HepG2 (cell line): ENCODE results near the gene ATG9A. TPM values are rescaled to one million over a fixed set of nuclear protein-coding genes. Genes with fewer than 3 reads are reported as not detected.

ENCODE experiments used
- ATAC-seq: fragments of 200-7000 bp; cut with Tn5 transposase; 3 replicates; pipeline ENCODE4 v1.9.1; 2020; ENCODE audit warnings: mild to moderate bottlenecking, moderate library complexity
- BruUV-seq: library from RNA; stranded (reverse); fragments of 400-500 nt; replicated peaks from 2 replicates; lab custom pipeline; 2021; lab: Mats Ljungman, UMichigan
- CTCF ChIA-PET: fragments of 300-600 bp; formaldehyde crosslinking; extraction: SDS; loops from one replicate; lab custom pipeline; 2021; ENCODE audit warnings: low total read pairs, inconsistent platforms, low intra/inter-chr PET ratio; lab: Yijun Ruan, JAX
- POLR2A ChIA-PET: fragments of 350-600 bp; sonication (Branson Sonifier 250); formaldehyde crosslinking; loops from one replicate; lab custom pipeline; 2020; ENCODE audit warnings: antibody characterized with exemption, inconsistent platforms; lab: Yijun Ruan, JAX
- DNase-seq: peaks from one replicate; pipeline ENCODE4 v3.0.0-alpha.2; 2015; ENCODE audit warnings: low spot score
- FAIRE-seq: peaks from 3 replicates; lab custom pipeline; 2011; peaks lifted over from hg19 to GRCh38; lab: Jason Lieb, UNC
- H2AFZ ChIP-seq: one replicate; pipeline ENCODE4 v1.6.1; 2011; ENCODE audit warnings: low read length, inconsistent platforms
- H3K27ac ChIP-seq: fragments of 300-600 bp; 3 replicates; pipeline ENCODE4 v1.8.0; 2011; ENCODE audit warnings: mixed run types, mild to moderate bottlenecking, mixed read lengths, low read length, inconsistent platforms; ENCODE audit not compliant: insufficient read depth; ENCODE audit errors: extremely low read length
- H3K27me3 ChIP-seq, 2 experiments: fragments of 200-600 bp in 1 of 2; 2 replicates in 1 of 2; 3 replicates in 1 of 2; pipeline versions ENCODE4 v1.6.0 to v1.8.0; 2011; ENCODE audit warnings: low read length in 2 of 2, mild to moderate bottlenecking in 2 of 2, moderate library complexity in 2 of 2, inconsistent platforms in 1 of 2; ENCODE audit not compliant: insufficient read depth in 2 of 2, control insufficient read depth in 1 of 2
- H3K36me3 ChIP-seq, 2 experiments: fragments of 200-600 bp in 1 of 2; replicated peaks in 1 of 2; 2 replicates in 1 of 2; 3 replicates in 1 of 2; pipeline versions ENCODE4 v1.5.1 to v1.8.0; 2011; ENCODE audit warnings: low read length in 2 of 2, inconsistent platforms in 1 of 2; ENCODE audit not compliant: insufficient read depth in 2 of 2, control insufficient read depth in 1 of 2
- H3K4me1 ChIP-seq: 2 replicates; pipeline ENCODE4 v1.5.1; 2012; ENCODE audit warnings: low read length, inconsistent platforms; ENCODE audit not compliant: insufficient read depth
- H3K4me2 ChIP-seq: 2 replicates; pipeline ENCODE4 v1.6.0; 2011; ENCODE audit warnings: low read depth, low read length, inconsistent platforms
- H3K4me3 ChIP-seq, 3 experiments: fragments of 200-600 bp in 1 of 3; sonication (generic), shearing (Covaris generic) in 1 of 3; replicated peaks in 1 of 3; 2 replicates each; pipeline ENCODE4 v1.5.1; 2011 to 2016; ENCODE audit warnings: low read length in 3 of 3, inconsistent platforms in 2 of 3, low read depth in 2 of 3, mild to moderate bottlenecking in 2 of 3, control low read depth in 1 of 3, mixed read lengths in 1 of 3; ENCODE audit not compliant: insufficient read depth in 1 of 3
- H3K79me2 ChIP-seq: one replicate; pipeline ENCODE4 v1.6.1; 2011; ENCODE audit warnings: low read length, inconsistent platforms; ENCODE audit not compliant: insufficient read depth
- H3K9ac ChIP-seq: 2 replicates; pipeline ENCODE4 v1.6.0; 2011; ENCODE audit warnings: mild to moderate bottlenecking, low read depth, low read length, inconsistent platforms; ENCODE audit not compliant: insufficient read depth
- H3K9me3 ChIP-seq: 2 replicates; pipeline ENCODE4 v1.5.1; 2012; ENCODE audit warnings: mild to moderate bottlenecking, low read length
- H4K20me1 ChIP-seq: 2 replicates; pipeline ENCODE4 v1.6.0; 2011; ENCODE audit warnings: inconsistent platforms, mild to moderate bottlenecking, low read length, moderate library complexity; ENCODE audit not compliant: insufficient read depth
- AKAP8 ChIP-seq: sonication (generic); formaldehyde crosslinking; IDR thresholded peaks from 2 replicates; pipeline ENCODE4 v1.5.1; 2020; ENCODE audit warnings: mild to moderate bottlenecking, missing genetic modification reagents
- ETV6 ChIP-seq: sonication (generic); formaldehyde crosslinking; conservative IDR thresholded peaks from 2 replicates; pipeline ENCODE4 v1.4.0; 2020; ENCODE audit warnings: missing genetic modification reagents
- JUND ChIP-seq: sonication (generic); formaldehyde crosslinking; IDR thresholded peaks from 2 replicates; pipeline ENCODE4 v1.8.0; 2022; ENCODE audit warnings: mild to moderate bottlenecking, missing genetic modification reagents
- MYC ChIP-seq: sonication (generic); formaldehyde crosslinking; IDR thresholded peaks from 2 replicates; pipeline ENCODE4 v1.9.0; 2021; ENCODE audit warnings: missing genetic modification reagents, borderline replicate concordance
- NFKBIZ ChIP-seq: IDR thresholded peaks from 2 replicates; pipeline ENCODE4 v1.6.1; 2018; ENCODE audit warnings: missing genetic modification reagents, missing compliant biosample characterization
- PHF20 ChIP-seq: sonication (generic); formaldehyde crosslinking; IDR thresholded peaks from 2 replicates; pipeline ENCODE4 v1.5.0; 2020; ENCODE audit warnings: mild to moderate bottlenecking, missing genetic modification reagents
- POLR2AphosphoS2 ChIP-seq: IDR thresholded peaks from 2 replicates; pipeline ENCODE4 v1.6.1; 2011; ENCODE audit warnings: low read depth, low read length, improper control_type of control experiment
- RAD21 ChIP-seq: fragments of 450-650 bp; formaldehyde crosslinking; IDR thresholded peaks from 2 replicates; pipeline ENCODE4 v1.5.0; 2020; ENCODE audit warnings: mild to moderate bottlenecking
- RFXANK ChIP-seq: IDR thresholded peaks from 2 replicates; pipeline ENCODE4 v1.6.1; 2016
- ZFP1 ChIP-seq: IDR thresholded peaks from 2 replicates; pipeline ENCODE4 v1.6.1; 2016
- ZKSCAN1 ChIP-seq: fragments of 150-350 bp; IDR thresholded peaks from 2 replicates; pipeline ENCODE4 v1.6.1; 2014; ENCODE audit warnings: low read length
- ZNF234 ChIP-seq: sonication (generic); formaldehyde crosslinking; conservative IDR thresholded peaks from 2 replicates; pipeline ENCODE4 v1.5.1; 2020; ENCODE audit warnings: mild to moderate bottlenecking, missing genetic modification reagents
- ZNF598 ChIP-seq: sonication (generic); formaldehyde crosslinking; IDR thresholded peaks from 2 replicates; pipeline ENCODE4 v1.5.1; 2020; ENCODE audit warnings: mild to moderate bottlenecking, missing genetic modification reagents, borderline replicate concordance
- ZNF773 ChIP-seq: sonication (generic); formaldehyde crosslinking; IDR thresholded peaks from 2 replicates; pipeline ENCODE4 v1.4.0; 2020; ENCODE audit warnings: missing genetic modification reagents, borderline replicate concordance
- ZSCAN25 ChIP-seq: sonication (generic); formaldehyde crosslinking; IDR thresholded peaks from 2 replicates; pipeline ENCODE4 v1.8.0; 2022; ENCODE audit warnings: mild to moderate bottlenecking, missing genetic modification reagents
- WGBS: methylation state at CpG from one replicate; pipeline ENCODE4 v1.1.6; 2017; ENCODE audit warnings: low lambda C conversion rate; 5-methylcytosine and 5-hydroxymethylcytosine counted together
- in situ Hi-C: cut with HindIII; loops from 2 replicates; pipeline ENCODE4 v1.10.0; 2017; ENCODE audit warnings: low pct_unique_long_range_greater_than_20kb; ENCODE audit not compliant: extremely low pct_ligation_motif_present
- intact Hi-C: fragments of 100-400 bp; cut with micrococcal nuclease; formaldehyde crosslinking; loops from one replicate; pipeline ENCODE4 v1.10.0; 2022; ENCODE audit not compliant: unreplicated experiment
- polyA plus RNA-seq, 8 experiments: library from polyadenylated mRNA; depleted of rRNA in 3 of 8; stranded (reverse) in 7 of 8; unstranded in 1 of 8; fragments of >200 nt; fragmentation: Illumina TruSeq in 4 of 8; extraction: Trizol in 4 of 8; gene quantifications; 2 replicates each; pipeline versions ENCODE4 v1.2.1 to v1.2.3, GENCODE V29; 2011 to 2016; ENCODE audit warnings: low read depth in 4 of 8, missing spikeins in 1 of 8, mixed read lengths in 1 of 8; ENCODE audit not compliant: insufficient read depth in 1 of 8
- total RNA-seq, 5 experiments: library from RNA; depleted of rRNA; stranded (reverse); fragments of >200 nt; fragmentation: Illumina TruSeq; extraction: Trizol; gene quantifications; 2 replicates each; pipeline ENCODE4 v1.2.3, GENCODE V29; 2016; ENCODE audit warnings: low read depth in 1 of 5
- TF ChIP-seq, protein P1 (sequence below): sonication (generic); formaldehyde crosslinking; IDR thresholded peaks from 2 replicates; pipeline ENCODE4 v1.9.0; 2021; ENCODE audit warnings: missing genetic modification reagents, mild to moderate bottlenecking, borderline replicate concordance
- TF ChIP-seq, protein P2 (sequence below): sonication (generic); formaldehyde crosslinking; IDR thresholded peaks from 2 replicates; pipeline ENCODE4 v1.8.0; 2022; ENCODE audit warnings: mild to moderate bottlenecking, missing genetic modification reagents
- TF ChIP-seq, protein P3 (sequence below): fragments of 450-650 bp; IDR thresholded peaks from 2 replicates; pipeline ENCODE4 v1.6.1; 2016
- TF ChIP-seq, protein P4 (sequence below): sonication (generic); formaldehyde crosslinking; IDR thresholded peaks from 2 replicates; pipeline ENCODE4 v1.9.0; 2022; ENCODE audit warnings: missing genetic modification reagents, mild to moderate bottlenecking, borderline replicate concordance

ATG9A gene
- total and polyA plus RNA-seq, 2 of the 13 experiments (the other 11 are each of a cell fraction or from before 2014, with no cell fraction given) = 35.0 to 131 TPM

DNA sequence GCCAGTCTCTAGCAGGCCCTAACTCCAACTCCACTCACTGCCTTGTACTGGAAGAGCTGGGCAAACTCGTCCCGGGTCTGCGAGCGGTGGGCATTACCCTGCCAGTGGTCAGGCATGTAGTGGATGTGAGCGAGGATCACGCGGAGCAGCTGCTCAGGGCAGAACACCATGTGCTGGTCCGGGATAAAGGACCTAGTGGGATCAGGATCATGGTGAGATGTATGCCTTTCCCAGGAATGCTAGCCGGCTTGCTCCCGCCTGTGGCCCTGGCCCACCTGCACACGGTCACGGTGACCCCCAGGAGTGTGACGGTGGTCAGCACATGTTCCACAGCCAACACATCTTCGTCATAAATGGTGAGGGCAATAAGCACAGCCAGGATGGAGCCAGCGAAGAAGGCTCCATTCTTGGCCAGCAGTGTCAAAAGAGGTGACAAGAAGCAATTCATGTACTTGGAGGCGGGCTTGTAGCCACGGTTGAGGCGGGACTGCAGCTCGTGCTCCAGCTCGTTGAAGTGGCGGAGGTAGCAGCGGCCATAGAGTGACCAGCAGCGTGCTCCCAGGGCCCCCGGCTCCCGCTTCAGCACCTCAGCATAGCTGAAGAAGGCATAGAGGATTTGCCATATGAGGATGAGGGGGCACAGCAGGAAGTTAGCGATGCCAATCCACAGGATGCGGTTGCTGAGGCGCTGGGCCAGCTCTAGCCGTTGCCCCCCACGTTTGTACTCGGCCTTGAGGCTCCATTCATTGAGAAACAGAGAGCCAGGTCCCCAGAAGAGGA, 5.4 kb downstream of the ATG9A start:
- intact Hi-C loops = no loop called here
- BruUV-seq = no TSS peak
- TF ChIP-seq ZNF234 (CRISPR knock-in tag) (no peak), PHF20 (CRISPR knock-in tag) (no peak), ZKSCAN1 (no peak), RAD21 (CRISPR knock-in tag) (no peak), POLR2AphosphoS2 (no peak), ZSCAN25 (no peak), JUND (no peak), ZNF598 (CRISPR knock-in tag) (no peak), RFXANK (CRISPR knock-in tag) (no peak), AKAP8 (no peak), ETV6 (CRISPR knock-in tag) (no peak), NFKBIZ (CRISPR knock-in tag) (no peak), MYC (CRISPR knock-in tag) (0 out of 2 replicates have a peak, but pooled peaks have one; percentile 2), ZFP1 (CRISPR knock-in tag) (no peak), ZNF773 (no peak)
- TF ChIP-seq, protein P1, sequence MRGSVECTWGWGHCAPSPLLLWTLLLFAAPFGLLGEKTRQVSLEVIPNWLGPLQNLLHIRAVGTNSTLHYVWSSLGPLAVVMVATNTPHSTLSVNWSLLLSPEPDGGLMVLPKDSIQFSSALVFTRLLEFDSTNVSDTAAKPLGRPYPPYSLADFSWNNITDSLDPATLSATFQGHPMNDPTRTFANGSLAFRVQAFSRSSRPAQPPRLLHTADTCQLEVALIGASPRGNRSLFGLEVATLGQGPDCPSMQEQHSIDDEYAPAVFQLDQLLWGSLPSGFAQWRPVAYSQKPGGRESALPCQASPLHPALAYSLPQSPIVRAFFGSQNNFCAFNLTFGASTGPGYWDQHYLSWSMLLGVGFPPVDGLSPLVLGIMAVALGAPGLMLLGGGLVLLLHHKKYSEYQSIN = no peak
- TF ChIP-seq, protein P2, sequence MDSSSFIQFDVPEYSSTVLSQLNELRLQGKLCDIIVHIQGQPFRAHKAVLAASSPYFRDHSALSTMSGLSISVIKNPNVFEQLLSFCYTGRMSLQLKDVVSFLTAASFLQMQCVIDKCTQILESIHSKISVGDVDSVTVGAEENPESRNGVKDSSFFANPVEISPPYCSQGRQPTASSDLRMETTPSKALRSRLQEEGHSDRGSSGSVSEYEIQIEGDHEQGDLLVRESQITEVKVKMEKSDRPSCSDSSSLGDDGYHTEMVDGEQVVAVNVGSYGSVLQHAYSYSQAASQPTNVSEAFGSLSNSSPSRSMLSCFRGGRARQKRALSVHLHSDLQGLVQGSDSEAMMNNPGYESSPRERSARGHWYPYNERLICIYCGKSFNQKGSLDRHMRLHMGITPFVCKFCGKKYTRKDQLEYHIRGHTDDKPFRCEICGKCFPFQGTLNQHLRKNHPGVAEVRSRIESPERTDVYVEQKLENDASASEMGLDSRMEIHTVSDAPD (CRISPR knock-in tag) = no peak
- TF ChIP-seq, protein P3, sequence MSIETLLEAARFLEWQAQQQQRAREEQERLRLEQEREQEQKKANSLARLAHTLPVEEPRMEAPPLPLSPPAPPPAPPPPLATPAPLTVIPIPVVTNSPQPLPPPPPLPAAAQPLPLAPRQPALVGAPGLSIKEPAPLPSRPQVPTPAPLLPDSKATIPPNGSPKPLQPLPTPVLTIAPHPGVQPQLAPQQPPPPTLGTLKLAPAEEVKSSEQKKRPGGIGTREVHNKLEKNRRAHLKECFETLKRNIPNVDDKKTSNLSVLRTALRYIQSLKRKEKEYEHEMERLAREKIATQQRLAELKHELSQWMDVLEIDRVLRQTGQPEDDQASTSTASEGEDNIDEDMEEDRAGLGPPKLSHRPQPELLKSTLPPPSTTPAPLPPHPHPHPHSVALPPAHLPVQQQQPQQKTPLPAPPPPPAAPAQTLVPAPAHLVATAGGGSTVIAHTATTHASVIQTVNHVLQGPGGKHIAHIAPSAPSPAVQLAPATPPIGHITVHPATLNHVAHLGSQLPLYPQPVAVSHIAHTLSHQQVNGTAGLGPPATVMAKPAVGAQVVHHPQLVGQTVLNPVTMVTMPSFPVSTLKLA = peak; percentile 46
- TF ChIP-seq, protein P4, sequence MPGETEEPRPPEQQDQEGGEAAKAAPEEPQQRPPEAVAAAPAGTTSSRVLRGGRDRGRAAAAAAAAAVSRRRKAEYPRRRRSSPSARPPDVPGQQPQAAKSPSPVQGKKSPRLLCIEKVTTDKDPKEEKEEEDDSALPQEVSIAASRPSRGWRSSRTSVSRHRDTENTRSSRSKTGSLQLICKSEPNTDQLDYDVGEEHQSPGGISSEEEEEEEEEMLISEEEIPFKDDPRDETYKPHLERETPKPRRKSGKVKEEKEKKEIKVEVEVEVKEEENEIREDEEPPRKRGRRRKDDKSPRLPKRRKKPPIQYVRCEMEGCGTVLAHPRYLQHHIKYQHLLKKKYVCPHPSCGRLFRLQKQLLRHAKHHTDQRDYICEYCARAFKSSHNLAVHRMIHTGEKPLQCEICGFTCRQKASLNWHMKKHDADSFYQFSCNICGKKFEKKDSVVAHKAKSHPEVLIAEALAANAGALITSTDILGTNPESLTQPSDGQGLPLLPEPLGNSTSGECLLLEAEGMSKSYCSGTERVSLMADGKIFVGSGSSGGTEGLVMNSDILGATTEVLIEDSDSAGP (CRISPR knock-in tag) = peak; percentile 35; the same call in 1 of the 2 replicates

More for the DNA sequence above, 5.4 kb downstream of the ATG9A start:
- CTCF ChIA-PET = no interaction called here
- no peak for ATAC-seq
- Histone ChIP-seq H3K27ac (no peak overlapping the region), H3K4me1 (peaks cover 21% of the 10 kb centered on the region), H3K79me2 (peaks cover 25% of the 10 kb centered on the region), H4K20me1 (no peaks in the 10 kb centered on the region), H3K9ac (no peak overlapping the region), H2AFZ (no peak overlapping the region), H3K4me2 (no peak overlapping the region), H3K4me3 (no peak overlapping the region), H3K27me3 (no peaks in the 10 kb centered on the region; a peak in 1 of 5 replicates), H3K9me3 (no peaks in the 10 kb centered on the region), H3K36me3 (peaks cover 39 to 68% of the 10 kb centered on the region in 2 experiments)
- in situ Hi-C loops = no loop called here
- POLR2A ChIA-PET = no interaction called here
- DNase-seq = no peak
- 96% methylated on average over 28 of the region's 31 CpGs for WGBS
- FAIRE-seq = no peak
